ENCODE measurements around the gene STK40. TPM values are rescaled to one million over a fixed set of nuclear protein-coding genes. Genes with fewer than 3 reads are reported as not detected.

STK40 gene
- total and polyA plus RNA-seq, 9 of the 15 experiments (the other 6 are each of a cell fraction or from before 2014, with no cell fraction given), result 0.69 to 94.3 (median 39.1) TPM

DNA sequence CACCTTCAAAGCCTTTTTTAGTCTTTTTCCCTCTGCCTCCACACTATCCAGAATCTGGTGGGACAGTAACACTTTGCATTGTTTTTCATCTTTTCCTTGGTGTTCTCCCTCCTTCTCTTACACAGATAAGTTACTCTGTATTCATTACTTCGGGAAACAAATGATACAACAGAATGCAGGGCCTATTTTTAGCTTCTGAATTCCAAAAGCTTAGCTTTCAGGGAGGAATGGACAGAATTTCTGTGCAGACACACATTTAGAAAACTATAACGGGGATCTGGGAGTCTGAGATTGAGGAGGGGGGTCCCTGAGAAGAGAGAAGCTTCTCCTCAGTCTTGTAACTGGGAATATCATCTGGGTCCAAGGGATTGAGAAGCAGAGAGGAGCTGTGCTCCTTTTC is 3.5 kb upstream of the STK40 start:
- in situ Hi-C loops (cut with MboI), result no loop called here
- no peak overlapping the region for H3K4me3 ChIP-seq
- peaks cover 5% of the 10 kb centered on the region for H3K9me1 ChIP-seq (ENCODE audit: control insufficient read depth, insufficient read depth, low read length)
- H3K9me3 ChIP-seq (replicated peaks; ENCODE audit: control insufficient read depth, insufficient read depth, low read depth, low read length), result no peaks in the 10 kb centered on the region
- TF ChIP-seq ZNF436 (CRISPR knock-in tag; IDR thresholded peaks at IDR 0.05) (no peak), ELF1 (tag; IDR thresholded peaks at IDR 0.05) (no peak), ILF3 (IDR thresholded peaks at IDR 0.05; ENCODE audit: borderline replicate concordance) (no peak), GABPB1 (CRISPR knock-in tag; IDR thresholded peaks at IDR 0.05) (no peak), KAT2B (IDR thresholded peaks at IDR 0.05; ENCODE audit: low read depth, low read length) (no peak), JUN (IDR thresholded peaks at IDR 0.05; ENCODE audit: borderline replicate concordance, low read depth, low read length) (no peak), JUN (CRISPR knock-in tag; IDR thresholded peaks at IDR 0.05; ENCODE audit: borderline replicate concordance) (no peak)
- TF ChIP-seq, protein P1, sequence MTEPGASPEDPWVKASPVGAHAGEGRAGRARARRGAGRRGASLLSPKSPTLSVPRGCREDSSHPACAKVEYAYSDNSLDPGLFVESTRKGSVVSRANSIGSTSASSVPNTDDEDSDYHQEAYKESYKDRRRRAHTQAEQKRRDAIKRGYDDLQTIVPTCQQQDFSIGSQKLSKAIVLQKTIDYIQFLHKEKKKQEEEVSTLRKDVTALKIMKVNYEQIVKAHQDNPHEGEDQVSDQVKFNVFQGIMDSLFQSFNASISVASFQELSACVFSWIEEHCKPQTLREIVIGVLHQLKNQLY (CRISPR knock-in tag; conservative IDR thresholded peaks at IDR 0.05), result no peak
- no peaks in the 10 kb centered on the region for H3K27me3 ChIP-seq (ENCODE audit: control insufficient read depth in 2 of 2, insufficient read depth in 2 of 2, low read length in 2 of 2)
- ChIA-PET POLR2A (interaction anchor here (0.7 to 9.7 kb wide), 9 partner anchors 9 to 229 kb away, joined by 3 to 315 read pairs (median 5); partner anchors contain the start of genes LSM10 and SH3D21), CTCF (ENCODE audit: low intra/inter-chr PET ratio) (no interaction called here)
- no peak overlapping the region; a peak in 1 of 4 replicates for H3K9ac ChIP-seq (ENCODE audit: insufficient read depth in 1 of 2, low read depth in 2 of 2, low read length in 2 of 2)
- DNase-seq (ENCODE audit: extremely low read depth in 1 of 4, low spot score in 3 of 4) (no peak), ATAC-seq (no peak), FAIRE-seq (no peak)
- peaks cover 10% of the 10 kb centered on the region; the same call in 1 of the 2 replicates for H4K20me1 ChIP-seq (replicated peaks; ENCODE audit: control insufficient read depth, insufficient read depth, low read length)
- H3K79me2 ChIP-seq (ENCODE audit: control insufficient read depth, insufficient read depth, low read length), result peaks cover 26% of the 10 kb centered on the region
- H3K27ac ChIP-seq (ENCODE audit: extremely low read depth, low read depth, low read length), result peak overlapping the region; percentile 19; the same call in 2 of the 3 replicates
- no peak overlapping the region for H3K4me2 ChIP-seq (ENCODE audit: insufficient read depth, low read length)
- 54% methylated on average over 2 of the region's 2 CpGs for WGBS (ENCODE audit: insufficient coverage, low coverage, missing lambda C conversion rate)
- intact Hi-C loops (cut with micrococcal nuclease), result loop anchor here (5.0 kb wide), 1 partner anchor 67 kb away; the partner anchor contains the start of gene EVA1B
- BruUV-seq (replicated peaks), result no TSS peak
- peaks cover 60% of the 10 kb centered on the region for H3K36me3 ChIP-seq (ENCODE audit: control insufficient read depth, insufficient read depth, low read length)
- no peak overlapping the region for H2AFZ ChIP-seq (ENCODE audit: low read depth, low read length)
- peaks cover 20 to 24% of the 10 kb centered on the region in 2 experiments for H3K4me1 ChIP-seq (replicated peaks in 1 of 2; ENCODE audit: control insufficient read depth in 2 of 2, insufficient read depth in 2 of 2, low read length in 2 of 2)
